ENCODE results near the gene RNASE8. TPM values are rescaled to one million over a fixed set of nuclear protein-coding genes. Genes with fewer than 3 reads are reported as not detected.
A peak's percentile ranks its signal among the peaks of the same experiment; 100 is the strongest.

The RNASE8 gene
- total RNA-seq, 1 donor from 2014 or later: not detected

DNA sequence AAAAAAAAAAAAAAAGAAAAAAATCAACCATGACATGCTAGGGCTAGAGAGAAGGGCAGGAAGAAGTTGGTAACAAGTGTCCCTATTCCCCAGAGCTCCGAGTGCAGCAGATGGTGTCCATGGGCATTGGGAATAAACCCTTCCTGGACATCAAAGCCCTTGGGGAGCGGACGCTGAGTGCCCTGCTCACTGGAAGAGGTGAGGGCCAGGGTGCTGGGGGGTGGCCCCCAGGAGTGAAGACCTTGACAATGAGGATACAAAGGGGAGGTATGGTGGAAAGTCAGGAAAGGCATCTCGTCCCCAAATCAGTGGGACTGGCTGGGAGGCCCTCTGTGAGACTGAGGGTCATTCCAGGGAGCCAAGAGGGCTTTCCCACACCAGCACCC, 29.3 kb downstream of the RNASE8 start:
- Mint-ChIP-seq H3K27ac (peak overlapping the region; percentile 34), H3K4me1 (peaks cover 42% of the 10 kb centered on the region), H3K4me3 (peak overlapping the region; percentile 11), H3K36me3 (peaks cover 65% of the 10 kb centered on the region), H3K9me3 (peaks cover 9% of the 10 kb centered on the region), H3K27me3 (ENCODE audit: insufficient read depth, low read depth) (peaks cover 24% of the 10 kb centered on the region)
- no peaks in the 10 kb centered on the region for H3K9me3 ChIP-seq (ENCODE audit: low read depth)
- H3K27ac ChIP-seq: peak overlapping the region; percentile 31
- peaks cover 8% of the 10 kb centered on the region for H3K36me3 ChIP-seq
- peaks cover 24% of the 10 kb centered on the region for H3K79me2 ChIP-seq (ENCODE audit: low read depth)
- H4K20me1 ChIP-seq (ENCODE audit: low read depth): peaks cover 52% of the 10 kb centered on the region
- no peak overlapping the region for H2AFZ ChIP-seq (replicated peaks)
- H3F3A ChIP-seq (ENCODE audit: low read depth): peaks cover 60% of the 10 kb centered on the region
- H3K9ac ChIP-seq: no peak overlapping the region
- DNase-seq (ENCODE audit: low spot score): no peak
- H3K27me3 ChIP-seq: no peaks in the 10 kb centered on the region
- H3K4me3 ChIP-seq: no peak overlapping the region
- no peak overlapping the region for H3K4me2 ChIP-seq
- TF ChIP-seq, protein P1, sequence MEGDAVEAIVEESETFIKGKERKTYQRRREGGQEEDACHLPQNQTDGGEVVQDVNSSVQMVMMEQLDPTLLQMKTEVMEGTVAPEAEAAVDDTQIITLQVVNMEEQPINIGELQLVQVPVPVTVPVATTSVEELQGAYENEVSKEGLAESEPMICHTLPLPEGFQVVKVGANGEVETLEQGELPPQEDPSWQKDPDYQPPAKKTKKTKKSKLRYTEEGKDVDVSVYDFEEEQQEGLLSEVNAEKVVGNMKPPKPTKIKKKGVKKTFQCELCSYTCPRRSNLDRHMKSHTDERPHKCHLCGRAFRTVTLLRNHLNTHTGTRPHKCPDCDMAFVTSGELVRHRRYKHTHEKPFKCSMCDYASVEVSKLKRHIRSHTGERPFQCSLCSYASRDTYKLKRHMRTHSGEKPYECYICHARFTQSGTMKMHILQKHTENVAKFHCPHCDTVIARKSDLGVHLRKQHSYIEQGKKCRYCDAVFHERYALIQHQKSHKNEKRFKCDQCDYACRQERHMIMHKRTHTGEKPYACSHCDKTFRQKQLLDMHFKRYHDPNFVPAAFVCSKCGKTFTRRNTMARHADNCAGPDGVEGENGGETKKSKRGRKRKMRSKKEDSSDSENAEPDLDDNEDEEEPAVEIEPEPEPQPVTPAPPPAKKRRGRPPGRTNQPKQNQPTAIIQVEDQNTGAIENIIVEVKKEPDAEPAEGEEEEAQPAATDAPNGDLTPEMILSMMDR (IDR thresholded peaks at IDR 0.05): no peak
- TF ChIP-seq EZH2phosphoT487 (IDR thresholded peaks at IDR 0.05): no peak
- TF ChIP-seq EZH2 (IDR thresholded peaks at IDR 0.05): no peak
- peaks cover 12% of the 10 kb centered on the region for H3K4me1 ChIP-seq

DNA sequence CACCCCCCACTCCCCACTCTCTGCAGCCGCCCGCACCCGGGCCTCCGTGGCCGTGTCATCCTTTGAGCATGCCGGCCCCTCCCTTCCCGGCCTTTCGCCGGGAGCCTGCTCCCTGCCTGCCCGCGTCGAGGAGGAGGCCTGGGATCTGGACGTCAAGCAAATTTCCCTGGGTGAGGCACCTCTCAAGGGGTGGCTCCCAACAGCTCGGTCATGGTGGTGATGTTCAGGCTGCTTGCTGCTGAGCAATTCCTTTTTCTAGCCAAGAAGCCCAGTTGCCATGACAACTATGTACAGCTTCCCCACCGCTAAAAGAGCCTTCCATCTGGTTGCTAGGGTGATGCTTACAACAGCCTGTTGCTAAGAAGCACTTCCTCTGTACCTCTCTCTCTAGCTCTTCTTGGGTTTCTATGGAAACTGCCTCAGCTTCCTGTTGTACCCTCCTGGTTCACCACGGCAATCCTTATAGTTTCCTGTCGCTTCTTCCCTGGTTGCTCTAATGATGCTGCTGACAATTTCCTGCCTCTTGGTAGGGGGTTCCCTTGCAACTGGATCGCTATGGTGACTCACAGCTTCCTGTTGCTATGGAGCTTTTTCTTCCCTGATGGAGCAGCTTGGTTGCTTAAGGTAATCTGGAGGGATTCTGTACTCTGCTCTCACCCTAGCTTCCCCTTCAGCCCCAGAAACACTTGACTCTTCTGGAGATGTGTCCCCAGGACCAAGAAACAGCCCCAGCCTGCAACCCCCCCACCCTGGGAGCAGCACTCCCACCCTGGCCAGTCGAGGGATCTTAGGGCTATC, 29.9 kb downstream of the RNASE8 start:
- Mint-ChIP-seq H3K36me3 (peaks cover 61% of the 10 kb centered on the region), H3K9me3 (peaks cover 9% of the 10 kb centered on the region), H3K4me3 (peak overlapping the region; percentile 76), H3K27me3 (ENCODE audit: insufficient read depth, low read depth) (peaks cover 25% of the 10 kb centered on the region), H3K4me1 (peaks cover 44% of the 10 kb centered on the region), H3K27ac (peak overlapping the region; percentile 88)
- Histone ChIP-seq H3K9ac (no peak overlapping the region), H3F3A (ENCODE audit: low read depth) (peaks cover 63% of the 10 kb centered on the region), H3K36me3 (peaks cover 8% of the 10 kb centered on the region), H2AFZ (replicated peaks) (no peak overlapping the region), H3K4me1 (peaks cover 17% of the 10 kb centered on the region), H3K4me3 (no peak overlapping the region), H3K79me2 (ENCODE audit: low read depth) (peaks cover 30% of the 10 kb centered on the region), H3K4me2 (no peak overlapping the region), H3K27ac (peak overlapping the region; percentile 53), H3K27me3 (no peaks in the 10 kb centered on the region), H3K9me3 (ENCODE audit: low read depth) (no peaks in the 10 kb centered on the region), H4K20me1 (ENCODE audit: low read depth) (peaks cover 57% of the 10 kb centered on the region)
- TF ChIP-seq, protein P1 (IDR thresholded peaks at IDR 0.05): no peak
- no peak for TF ChIP-seq EZH2 (IDR thresholded peaks at IDR 0.05)
- no peak for TF ChIP-seq EZH2phosphoT487 (IDR thresholded peaks at IDR 0.05)
- peak; percentile 86 for DNase-seq (ENCODE audit: low spot score)

GRCh38 chr14:21088687-21089086, 31.1 kb downstream of the RNASE8 start:
- H2AFZ ChIP-seq (replicated peaks): no peak overlapping the region
- peaks cover 29% of the 10 kb centered on the region for H3K4me1 ChIP-seq
- no peak overlapping the region for H3K4me3 ChIP-seq
- DNase-seq (ENCODE audit: low spot score): no peak
- Mint-ChIP-seq H3K4me1 (peaks cover 54% of the 10 kb centered on the region), H3K9me3 (peaks cover 9% of the 10 kb centered on the region), H3K27me3 (ENCODE audit: insufficient read depth, low read depth) (peaks cover 27% of the 10 kb centered on the region), H3K36me3 (peaks cover 63% of the 10 kb centered on the region), H3K4me3 (peak overlapping the region; percentile 52), H3K27ac (peak overlapping the region; percentile 31)
- H4K20me1 ChIP-seq (ENCODE audit: low read depth): peaks cover 68% of the 10 kb centered on the region
- H3K4me2 ChIP-seq: no peak overlapping the region
- no peaks in the 10 kb centered on the region for H3K9me3 ChIP-seq (ENCODE audit: low read depth)
- no peak overlapping the region for H3K27ac ChIP-seq
- TF ChIP-seq EZH2 (IDR thresholded peaks at IDR 0.05) (no peak), EZH2phosphoT487 (IDR thresholded peaks at IDR 0.05) (no peak)
- TF ChIP-seq, protein P1 (IDR thresholded peaks at IDR 0.05): no peak
- no peak overlapping the region for H3K9ac ChIP-seq
- peaks cover 42% of the 10 kb centered on the region for H3K79me2 ChIP-seq (ENCODE audit: low read depth)
- no peaks in the 10 kb centered on the region for H3K27me3 ChIP-seq
- H3K36me3 ChIP-seq: peaks cover 5% of the 10 kb centered on the region
- H3F3A ChIP-seq (ENCODE audit: low read depth): peaks cover 73% of the 10 kb centered on the region

Data from neural progenitor cell (in vitro differentiated cells).